Peyer's patch (tissue), 4 donors: ENCODE results near the gene SDF2L1.

Source experiments
- POLR2A ChIP-seq, 2 donors: fragments of 450-650 bp; IDR thresholded peaks; one replicate each; pipeline ENCODE4 v1.5.1; 2017; ENCODE audit warnings: antibody characterized with exemption in 2 of 2, mild to moderate bottlenecking in 2 of 2, moderate library complexity in 2 of 2
- TF ChIP-seq, protein P1 (sequence below), 6 experiments: fragments of 450-650 bp in 4 of 6; fragments of 200-600 bp in 2 of 6; sonication (generic) in 1 of 6; IDR thresholded peaks; one replicate each; pipeline ENCODE4 v1.5.1; 2017 to 2019; ENCODE audit warnings: antibody characterized with exemption in 6 of 6, mild to moderate bottlenecking in 3 of 6, moderate library complexity in 1 of 6

DNA sequence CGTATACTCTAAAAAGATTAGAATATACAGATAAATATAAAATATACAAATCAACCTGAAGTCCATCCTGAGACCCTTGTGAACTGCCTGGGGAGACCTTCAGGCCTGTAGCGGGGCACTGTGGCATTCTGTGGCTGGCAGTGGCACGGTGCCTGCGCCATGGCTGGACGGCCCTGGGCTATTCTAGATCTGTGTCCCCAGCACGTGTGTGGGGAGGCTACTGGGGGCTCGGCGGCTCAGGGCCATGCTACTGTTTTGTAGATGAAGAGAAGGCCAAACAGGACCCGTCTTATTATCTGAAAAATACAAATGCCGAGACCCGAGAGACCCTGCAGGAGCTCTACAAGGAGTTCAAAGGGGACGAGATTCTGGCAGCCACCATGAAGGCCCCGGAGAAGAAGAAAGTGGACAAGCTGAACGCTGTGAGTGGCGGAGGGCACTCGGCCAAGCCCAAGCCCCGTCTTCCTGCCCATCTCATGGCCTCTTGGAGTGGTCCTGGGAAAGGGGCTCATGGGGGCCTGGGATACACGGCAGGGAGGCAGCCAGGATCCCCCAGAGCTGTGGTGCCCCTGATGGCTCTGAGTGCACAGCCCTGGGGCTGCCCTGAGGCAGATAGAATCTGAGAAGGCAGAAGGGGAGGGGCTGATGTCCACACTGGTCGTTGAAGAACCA is 42.5 kb downstream of the SDF2L1 start:
- TF ChIP-seq, protein P1, sequence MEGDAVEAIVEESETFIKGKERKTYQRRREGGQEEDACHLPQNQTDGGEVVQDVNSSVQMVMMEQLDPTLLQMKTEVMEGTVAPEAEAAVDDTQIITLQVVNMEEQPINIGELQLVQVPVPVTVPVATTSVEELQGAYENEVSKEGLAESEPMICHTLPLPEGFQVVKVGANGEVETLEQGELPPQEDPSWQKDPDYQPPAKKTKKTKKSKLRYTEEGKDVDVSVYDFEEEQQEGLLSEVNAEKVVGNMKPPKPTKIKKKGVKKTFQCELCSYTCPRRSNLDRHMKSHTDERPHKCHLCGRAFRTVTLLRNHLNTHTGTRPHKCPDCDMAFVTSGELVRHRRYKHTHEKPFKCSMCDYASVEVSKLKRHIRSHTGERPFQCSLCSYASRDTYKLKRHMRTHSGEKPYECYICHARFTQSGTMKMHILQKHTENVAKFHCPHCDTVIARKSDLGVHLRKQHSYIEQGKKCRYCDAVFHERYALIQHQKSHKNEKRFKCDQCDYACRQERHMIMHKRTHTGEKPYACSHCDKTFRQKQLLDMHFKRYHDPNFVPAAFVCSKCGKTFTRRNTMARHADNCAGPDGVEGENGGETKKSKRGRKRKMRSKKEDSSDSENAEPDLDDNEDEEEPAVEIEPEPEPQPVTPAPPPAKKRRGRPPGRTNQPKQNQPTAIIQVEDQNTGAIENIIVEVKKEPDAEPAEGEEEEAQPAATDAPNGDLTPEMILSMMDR (IDR thresholded peaks at IDR 0.05): no peak
- no peak for TF ChIP-seq POLR2A (IDR thresholded peaks at IDR 0.05)
